Activated effector memory CD4-positive, alpha-beta T cell treated with Interleukin-2 at 50 U/mL for 16 hours (primary cell): Measurements from ENCODE around the gene WASL.
"Not testable (repeated sequence)": the region's sequence is repeated elsewhere in the genome, so short reads cannot be mapped to it uniquely, and the experiment has no call there.

Source experiments
- DNase-seq: peaks from one replicate; pipeline ENCODE4 v3.0.0-alpha.2; 2020

WASL gene

GRCh38 chr7:123729218-123729578, 19.6 kb downstream of the WASL start:
- no peak for DNase-seq

GRCh38 chr7:123727071-123727837, 21.5 kb downstream of the WASL start:
- DNase-seq, result no peak

- no peak for DNase-seq
These were observed 23.1 kb downstream of the WASL start for GRCh38 chr7:123725586-123726171.

- no peak for DNase-seq
These were observed 24.0 kb downstream of the WASL start for GRCh38 chr7:123724817-123725253.

GRCh38 chr7:123723913-123724312, 24.9 kb downstream of the WASL start:
- no peak for DNase-seq

- not testable (repeated sequence) for DNase-seq
These were observed 28.3 kb downstream of the WASL start for GRCh38 chr7:123720527-123720926.

- DNase-seq, result no peak
These were observed 29.5 kb downstream of the WASL start for GRCh38 chr7:123719197-123719721.

GRCh38 chr7:123718773-123719172, 30.0 kb downstream of the WASL start:
- no peak for DNase-seq

GRCh38 chr7:123717689-123718088, 31.1 kb downstream of the WASL start:
- DNase-seq, result no peak

- no peak for DNase-seq
These were observed 31.9 kb downstream of the WASL start for GRCh38 chr7:123716877-123717276.

GRCh38 chr7:123715799-123716198, 33.0 kb downstream of the WASL start:
- DNase-seq, result no peak

GRCh38 chr7:123715198-123715597, 33.6 kb downstream of the WASL start:
- DNase-seq, result no peak

- no peak for DNase-seq
These were observed 34.3 kb downstream of the WASL start for GRCh38 chr7:123714296-123715080.

GRCh38 chr7:123712619-123713018, 36.2 kb downstream of the WASL start:
- no peak for DNase-seq

- DNase-seq, result no peak
These were observed 36.9 kb downstream of the WASL start for GRCh38 chr7:123711832-123712293.

- DNase-seq, result no peak
These were observed 38.1 kb downstream of the WASL start for GRCh38 chr7:123710683-123711082.

GRCh38 chr7:123709525-123709924, 39.3 kb downstream of the WASL start:
- no peak for DNase-seq

GRCh38 chr7:123705211-123705901, 43.4 kb downstream of the WASL start:
- DNase-seq, result no peak

- no peak for DNase-seq
These were observed 52.7 kb downstream of the WASL start for GRCh38 chr7:123695944-123696677.

GRCh38 chr7:123692471-123692877, 56.3 kb downstream of the WASL start:
- no peak for DNase-seq

- DNase-seq, result no peak
These were observed 58.3 kb downstream of the WASL start for GRCh38 chr7:123690550-123690949.

- no peak for DNase-seq
These were observed 59.6 kb downstream of the WASL start for GRCh38 chr7:123689250-123689649.
